ENCODE results near the gene STUM. TPM values are rescaled to one million over a fixed set of nuclear protein-coding genes. Genes with fewer than 3 reads are reported as not detected.

STUM gene
- total RNA-seq, 1 experiment from 2014 or later: 0.14 TPM

- Histone ChIP-seq H3K36me3 (replicated peaks; ENCODE audit: control insufficient read depth, insufficient read depth, low read length) (no peaks in the 10 kb centered on the region), H3K4me3 (ENCODE audit: insufficient read depth, low read depth, low read length) (no peak overlapping the region), H3K27me3 (ENCODE audit: control insufficient read depth, insufficient read depth, low read length) (peaks cover 1% of the 10 kb centered on the region; the same call in 1 of the 2 replicates)
- no peak for DNase-seq
Observed at GRCh38 chr1:226576601-226577000, 28.0 kb downstream of the STUM start.

GRCh38 chr1:226577401-226578180 lies 29.0 kb downstream of the STUM start:
- no peaks in the 10 kb centered on the region for H3K36me3 ChIP-seq (replicated peaks; ENCODE audit: control insufficient read depth, insufficient read depth, low read length)
- H3K27me3 ChIP-seq (ENCODE audit: control insufficient read depth, insufficient read depth, low read length): peaks cover 1% of the 10 kb centered on the region; the same call in 1 of the 2 replicates
- peak; percentile 67 for DNase-seq
- H3K4me3 ChIP-seq (ENCODE audit: insufficient read depth, low read depth, low read length): no peak overlapping the region

GRCh38 chr1:226578946-226579578 lies 30.5 kb downstream of the STUM start:
- no peak for DNase-seq
- Histone ChIP-seq H3K4me3 (ENCODE audit: insufficient read depth, low read depth, low read length) (no peak overlapping the region), H3K36me3 (replicated peaks; ENCODE audit: control insufficient read depth, insufficient read depth, low read length) (no peaks in the 10 kb centered on the region), H3K27me3 (ENCODE audit: control insufficient read depth, insufficient read depth, low read length) (peaks cover 1% of the 10 kb centered on the region; the same call in 1 of the 2 replicates)

- Histone ChIP-seq H3K4me3 (ENCODE audit: insufficient read depth, low read depth, low read length) (no peak overlapping the region), H3K27me3 (ENCODE audit: control insufficient read depth, insufficient read depth, low read length) (peaks cover 1% of the 10 kb centered on the region; the same call in 1 of the 2 replicates), H3K36me3 (replicated peaks; ENCODE audit: control insufficient read depth, insufficient read depth, low read length) (no peaks in the 10 kb centered on the region)
- DNase-seq: no peak
Observed at GRCh38 chr1:226579781-226580323, 31.3 kb downstream of the STUM start.

GRCh38 chr1:226580625-226581270 lies 32.2 kb downstream of the STUM start:
- no peaks in the 10 kb centered on the region for H3K36me3 ChIP-seq (replicated peaks; ENCODE audit: control insufficient read depth, insufficient read depth, low read length)
- DNase-seq: no peak

GRCh38 chr1:226581650-226582330 lies 33.2 kb downstream of the STUM start:
- DNase-seq: no peak
- H3K36me3 ChIP-seq (replicated peaks; ENCODE audit: control insufficient read depth, insufficient read depth, low read length): no peaks in the 10 kb centered on the region
- H3K27me3 ChIP-seq (ENCODE audit: control insufficient read depth, insufficient read depth, low read length): peaks cover 1% of the 10 kb centered on the region; the same call in 1 of the 2 replicates
- H3K4me3 ChIP-seq (ENCODE audit: insufficient read depth, low read depth, low read length): no peak overlapping the region

More at GRCh38 chr1:226580625-226581270, 32.2 kb downstream of the STUM start:
- peaks cover 1% of the 10 kb centered on the region; the same call in 1 of the 2 replicates for H3K27me3 ChIP-seq (ENCODE audit: control insufficient read depth, insufficient read depth, low read length)
- H3K4me3 ChIP-seq (ENCODE audit: insufficient read depth, low read depth, low read length): no peak overlapping the region

GRCh38 chr1:226582966-226583365 lies 34.4 kb downstream of the STUM start:
- no peak for DNase-seq
- no peak overlapping the region for H3K4me3 ChIP-seq (ENCODE audit: insufficient read depth, low read depth, low read length)
- peaks cover 1% of the 10 kb centered on the region; the same call in 1 of the 2 replicates for H3K27me3 ChIP-seq (ENCODE audit: control insufficient read depth, insufficient read depth, low read length)
- no peaks in the 10 kb centered on the region for H3K36me3 ChIP-seq (replicated peaks; ENCODE audit: control insufficient read depth, insufficient read depth, low read length)

GRCh38 chr1:226584164-226584563 lies 35.6 kb downstream of the STUM start:
- Histone ChIP-seq H3K36me3 (replicated peaks; ENCODE audit: control insufficient read depth, insufficient read depth, low read length) (no peaks in the 10 kb centered on the region), H3K27me3 (ENCODE audit: control insufficient read depth, insufficient read depth, low read length) (peaks cover 1% of the 10 kb centered on the region; the same call in 1 of the 2 replicates), H3K4me3 (ENCODE audit: insufficient read depth, low read depth, low read length) (no peak overlapping the region)
- DNase-seq: no peak

- H3K27me3 ChIP-seq (ENCODE audit: control insufficient read depth, insufficient read depth, low read length): no peaks in the 10 kb centered on the region; the same call in 1 of the 2 replicates
- no peak for DNase-seq
- no peak overlapping the region for H3K4me3 ChIP-seq (ENCODE audit: insufficient read depth, low read depth, low read length)
- no peaks in the 10 kb centered on the region for H3K36me3 ChIP-seq (replicated peaks; ENCODE audit: control insufficient read depth, insufficient read depth, low read length)
Observed at GRCh38 chr1:226586116-226586515, 37.6 kb downstream of the STUM start.

GRCh38 chr1:226586650-226587422 lies 38.3 kb downstream of the STUM start:
- no peak overlapping the region for H3K4me3 ChIP-seq (ENCODE audit: insufficient read depth, low read depth, low read length)
- DNase-seq: no peak
- H3K36me3 ChIP-seq (replicated peaks; ENCODE audit: control insufficient read depth, insufficient read depth, low read length): no peaks in the 10 kb centered on the region
- no peaks in the 10 kb centered on the region; the same call in 1 of the 2 replicates for H3K27me3 ChIP-seq (ENCODE audit: control insufficient read depth, insufficient read depth, low read length)

- H3K4me3 ChIP-seq (ENCODE audit: insufficient read depth, low read depth, low read length): no peak overlapping the region
- DNase-seq: no peak
Observed at GRCh38 chr1:226588484-226588883, 39.9 kb downstream of the STUM start.

GRCh38 chr1:226589008-226589733 lies 40.6 kb downstream of the STUM start:
- H3K36me3 ChIP-seq (replicated peaks; ENCODE audit: control insufficient read depth, insufficient read depth, low read length): no peaks in the 10 kb centered on the region

More at GRCh38 chr1:226588484-226588883, 39.9 kb downstream of the STUM start:
- Histone ChIP-seq H3K27me3 (ENCODE audit: control insufficient read depth, insufficient read depth, low read length) (no peaks in the 10 kb centered on the region; the same call in 1 of the 2 replicates), H3K36me3 (replicated peaks; ENCODE audit: control insufficient read depth, insufficient read depth, low read length) (no peaks in the 10 kb centered on the region)

GRCh38 chr1:226590614-226591013 lies 42.0 kb downstream of the STUM start:
- Histone ChIP-seq H3K36me3 (replicated peaks; ENCODE audit: control insufficient read depth, insufficient read depth, low read length) (no peaks in the 10 kb centered on the region), H3K27me3 (ENCODE audit: control insufficient read depth, insufficient read depth, low read length) (no peaks in the 10 kb centered on the region; the same call in 1 of the 2 replicates), H3K4me3 (ENCODE audit: insufficient read depth, low read depth, low read length) (no peak overlapping the region)
- DNase-seq: no peak

More at GRCh38 chr1:226589008-226589733, 40.6 kb downstream of the STUM start:
- Histone ChIP-seq H3K27me3 (ENCODE audit: control insufficient read depth, insufficient read depth, low read length) (no peaks in the 10 kb centered on the region; the same call in 1 of the 2 replicates), H3K4me3 (ENCODE audit: insufficient read depth, low read depth, low read length) (no peak overlapping the region)
- no peak for DNase-seq
